Stimulated activated CD8-positive, alpha-beta memory T cell treated with anti-CD3 and anti-CD28 coated beads, Interleukin-4, amount 100 ng/mL, for 1 hour (primary cell): ENCODE data around the gene ACAA1.
"Not testable (repeated sequence)": the region's sequence is repeated elsewhere in the genome, so short reads cannot be mapped to it uniquely, and the experiment has no call there.

Experiments used
- DNase-seq, 2 donors: peaks; one replicate each; pipeline ENCODE4 v3.0.0-alpha.2; 2020; ENCODE audit warnings: low read depth in 2 of 2, low spot score in 1 of 2

Gene ACAA1

GRCh38 chr3:38083871-38084333 lies 53.0 kb downstream of the ACAA1 start:
- no peak for DNase-seq

GRCh38 chr3:38083254-38083653 lies 53.7 kb downstream of the ACAA1 start:
- not testable (repeated sequence) for DNase-seq

GRCh38 chr3:38082296-38082695 lies 54.6 kb downstream of the ACAA1 start:
- DNase-seq, result not testable (repeated sequence)

- not testable (repeated sequence) for DNase-seq
Observed at GRCh38 chr3:38077073-38077472, 59.9 kb downstream of the ACAA1 start.
